ENCODE data around the gene PRSS12. TPM values are rescaled to one million over a fixed set of nuclear protein-coding genes. Genes with fewer than 3 reads are reported as not detected.
"Not testable (repeated sequence)": the region's sequence is repeated elsewhere in the genome, so short reads cannot be mapped to it uniquely, and the experiment has no call there.

The PRSS12 gene
- total RNA-seq, 1 donor from 2014 or later = 8.5 TPM

DNA sequence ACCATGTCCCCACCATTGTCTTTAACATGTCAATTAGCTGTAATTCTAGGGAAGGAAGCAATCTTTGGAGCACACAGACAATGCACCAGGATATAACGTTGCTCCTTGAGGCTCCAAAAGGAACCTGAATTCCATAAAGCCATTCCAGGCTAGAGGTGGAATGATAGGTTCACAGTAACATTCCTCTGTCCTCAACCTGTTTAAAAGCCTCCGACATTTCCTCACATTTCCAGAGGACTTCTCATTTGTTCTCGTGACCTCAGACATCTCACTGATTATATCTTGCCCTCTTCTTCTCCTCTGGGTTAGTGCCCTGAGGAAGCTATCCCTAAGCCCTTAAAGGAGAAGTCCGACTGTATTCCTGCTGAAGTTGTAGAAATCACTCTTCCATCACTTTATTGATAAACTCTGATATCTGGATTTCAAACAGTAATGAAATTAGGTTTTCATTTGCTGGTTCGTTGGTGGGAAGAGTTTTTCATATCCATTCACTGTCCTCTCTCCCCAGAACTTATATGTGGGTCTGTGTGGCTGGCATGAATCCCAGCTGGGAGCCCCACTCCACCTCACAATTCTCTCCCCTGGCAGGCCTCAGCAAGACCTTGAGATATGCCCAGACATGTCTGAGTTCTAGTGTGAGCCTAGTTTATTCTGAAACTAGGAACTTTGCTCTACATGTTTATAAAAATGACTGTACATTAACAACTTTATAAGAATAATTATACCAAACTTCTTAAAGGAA lies 44.2 kb upstream of the PRSS12 start:
- TF ChIP-seq CTCF (IDR thresholded peaks at IDR 0.05) = no peak

DNA sequence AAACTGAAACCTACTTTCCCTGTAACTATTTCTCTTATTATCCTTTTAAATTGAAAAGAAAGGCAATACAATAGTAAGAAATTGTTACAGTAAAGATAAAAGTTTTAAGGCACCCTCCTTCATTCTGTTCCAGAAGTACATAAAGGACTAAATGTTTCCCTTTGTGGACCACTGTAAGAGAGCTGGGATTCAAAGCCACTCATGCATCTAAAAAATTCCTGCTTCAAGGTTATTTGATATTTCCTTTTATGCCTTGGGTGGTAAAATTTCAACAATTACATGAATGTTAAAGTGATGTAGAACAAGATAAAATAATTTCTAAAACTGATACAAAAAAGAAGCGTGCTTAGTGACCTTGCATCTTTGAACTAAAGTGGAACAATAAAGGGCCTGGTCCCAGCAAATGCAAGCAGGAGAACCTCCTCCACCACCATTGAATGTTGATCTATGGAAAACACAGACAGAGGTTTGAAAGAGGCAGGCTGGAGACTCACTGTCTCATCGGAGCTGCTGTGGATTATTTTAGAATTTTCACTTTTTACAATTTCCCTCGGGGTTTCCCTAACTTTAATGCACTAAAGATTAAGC lies 42.3 kb upstream of the PRSS12 start:
- TF ChIP-seq CTCF (IDR thresholded peaks at IDR 0.05) = no peak
- Histone ChIP-seq H3K9me3 (no peaks in the 10 kb centered on the region), H3K27me3 (ENCODE audit: low read depth) (no peaks in the 10 kb centered on the region), H3K36me3 (no peaks in the 10 kb centered on the region), H3K4me1 (no peaks in the 10 kb centered on the region), H3K27ac (no peak overlapping the region), H3K4me3 (no peak overlapping the region)
- DNase-seq (no peak), ATAC-seq (no peak)
- intact Hi-C loops (cut with DNase I) = no loop called here

More for the DNA sequence above, 44.2 kb upstream of the PRSS12 start:
- ATAC-seq = no peak
- Histone ChIP-seq H3K36me3 (no peaks in the 10 kb centered on the region), H3K9me3 (no peaks in the 10 kb centered on the region), H3K27ac (no peak overlapping the region), H3K4me1 (no peaks in the 10 kb centered on the region), H3K27me3 (ENCODE audit: low read depth) (no peaks in the 10 kb centered on the region), H3K4me3 (no peak overlapping the region)
- intact Hi-C loops (cut with DNase I) = no loop called here
- DNase-seq = no peak

DNA sequence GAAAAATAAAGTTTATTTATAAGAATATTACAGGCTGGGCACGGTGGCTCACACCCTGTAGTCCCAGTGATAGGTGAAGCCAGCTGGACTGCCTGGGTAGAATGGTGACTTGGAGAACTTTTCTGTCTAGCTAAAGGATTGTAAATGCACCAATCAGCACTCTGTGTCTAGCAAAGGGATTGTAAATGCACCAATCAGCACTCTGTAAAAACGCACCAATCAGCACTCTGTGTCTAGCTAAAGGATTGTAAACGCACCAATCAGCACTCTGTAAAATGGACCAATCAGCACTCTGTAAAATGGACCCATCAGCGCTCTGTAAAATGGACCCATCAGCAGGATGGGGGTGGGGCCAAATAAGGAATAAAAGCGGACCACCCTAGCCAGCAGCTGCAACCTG lies 39.7 kb upstream of the PRSS12 start:
- H3K4me1 ChIP-seq; H3K27ac ChIP-seq; intact Hi-C loops (cut with DNase I); H3K9me3 ChIP-seq; H3K27me3 ChIP-seq (ENCODE audit: low read depth); H3K4me3 ChIP-seq; H3K36me3 ChIP-seq; DNase-seq; ATAC-seq: not testable (repeated sequence)

GRCh38 chr4:118390121-118390520 lies 37.3 kb upstream of the PRSS12 start:
- H3K27me3 ChIP-seq (ENCODE audit: low read depth) = no peaks in the 10 kb centered on the region
- H3K4me3 ChIP-seq = no peak overlapping the region
- DNase-seq (no peak), ATAC-seq (no peak)
- no peak overlapping the region for H3K27ac ChIP-seq
- peaks cover 9% of the 10 kb centered on the region for H3K9me3 ChIP-seq
- TF ChIP-seq CTCF (IDR thresholded peaks at IDR 0.05) = no peak
- no peaks in the 10 kb centered on the region for H3K4me1 ChIP-seq
- intact Hi-C loops (cut with DNase I) = no loop called here
- no peaks in the 10 kb centered on the region for H3K36me3 ChIP-seq

DNA sequence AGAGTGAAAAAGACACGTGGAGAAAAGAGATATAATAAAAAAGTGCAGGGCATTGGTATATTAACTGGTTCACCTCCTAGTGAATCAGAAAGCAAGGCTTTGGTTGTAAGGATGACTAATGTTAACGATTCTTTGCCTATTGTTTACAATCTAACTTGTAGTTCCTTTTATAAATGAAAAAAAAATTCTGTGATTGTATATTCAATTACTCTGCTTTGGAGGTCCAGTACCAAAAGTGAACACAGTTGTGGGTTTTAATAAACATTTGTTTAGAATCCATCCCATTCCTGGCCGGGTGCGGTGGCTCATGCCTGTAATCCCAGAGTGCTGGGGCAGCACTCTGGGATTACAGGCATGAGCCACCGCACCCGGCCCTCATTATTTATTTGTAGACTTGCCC lies 36.9 kb upstream of the PRSS12 start:
- Histone ChIP-seq H3K27ac (no peak overlapping the region), H3K36me3 (no peaks in the 10 kb centered on the region), H3K9me3 (peaks cover 9% of the 10 kb centered on the region), H3K4me3 (no peak overlapping the region), H3K4me1 (no peaks in the 10 kb centered on the region), H3K27me3 (ENCODE audit: low read depth) (no peaks in the 10 kb centered on the region)
- no peak for DNase-seq
- intact Hi-C loops (cut with DNase I) = no loop called here
- no peak for TF ChIP-seq CTCF (IDR thresholded peaks at IDR 0.05)
- ATAC-seq = no peak

DNA sequence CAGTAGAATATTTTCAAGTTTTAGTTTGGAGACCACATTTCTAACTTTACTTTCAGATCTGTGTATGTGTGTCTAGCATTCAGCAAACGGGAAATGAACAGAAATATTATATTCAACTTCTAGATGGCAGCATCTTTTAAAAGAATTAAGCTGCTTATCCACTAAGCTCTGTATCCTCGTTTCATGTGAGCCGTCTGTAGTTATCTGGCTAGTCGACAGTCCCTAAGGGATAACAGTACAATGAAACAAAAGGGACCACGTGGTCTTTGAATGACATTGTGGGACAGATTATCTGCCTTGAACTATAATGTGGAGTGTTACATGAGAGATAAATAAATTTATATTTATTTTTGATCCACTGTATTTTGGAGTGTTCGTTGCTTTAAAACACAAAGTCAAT lies 35.8 kb upstream of the PRSS12 start:
- Histone ChIP-seq H3K27me3 (ENCODE audit: low read depth) (no peaks in the 10 kb centered on the region), H3K9me3 (peaks cover 9% of the 10 kb centered on the region), H3K4me1 (no peaks in the 10 kb centered on the region), H3K27ac (no peak overlapping the region), H3K36me3 (no peaks in the 10 kb centered on the region), H3K4me3 (no peak overlapping the region)
- intact Hi-C loops (cut with DNase I) = no loop called here
- no peak for ATAC-seq
- TF ChIP-seq CTCF (IDR thresholded peaks at IDR 0.05) = no peak
- no peak for DNase-seq

Measured in lower lobe of right lung (tissue), 2 donors.